Upper lobe of left lung (tissue), 4 donors: Measurements from ENCODE around the gene RAI1.

Source experiments
- CTCF ChIP-seq, 6 experiments: fragments of 450-650 bp in 4 of 6; fragments of 200-600 bp in 2 of 6; sonication (generic) in 2 of 6; IDR thresholded peaks; one replicate each; pipeline ENCODE4 v1.5.1; 2016 to 2019; ENCODE audit warnings: antibody characterized with exemption in 6 of 6
- EP300 ChIP-seq, 4 donors: sonication (generic); formaldehyde crosslinking; IDR thresholded peaks; one replicate each; pipeline ENCODE4 v1.5.1; 2017; ENCODE audit warnings: antibody characterized with exemption in 4 of 4, control low read depth in 2 of 4
- POLR2A ChIP-seq, 4 donors: fragments of 450-650 bp; IDR thresholded peaks; one replicate each; pipeline ENCODE4 v1.5.1; 2016 to 2017; ENCODE audit warnings: antibody characterized with exemption in 4 of 4, mild to moderate bottlenecking in 2 of 4
- POLR2AphosphoS5 ChIP-seq, 2 donors: sonication (generic); formaldehyde crosslinking; IDR thresholded peaks; one replicate each; pipeline ENCODE4 v1.5.1; 2017; ENCODE audit warnings: antibody characterized with exemption in 2 of 2

- TF ChIP-seq CTCF (IDR thresholded peaks at IDR 0.05): no peak
- TF ChIP-seq POLR2A (IDR thresholded peaks at IDR 0.05): no peak
- no peak for TF ChIP-seq POLR2AphosphoS5 (IDR thresholded peaks at IDR 0.05)
- TF ChIP-seq EP300 (IDR thresholded peaks at IDR 0.05): no peak
Observed at GRCh38 chr17:17768424-17769088, 87.3 kb downstream of the RAI1 start.
